MM.1S (cell line): ENCODE data around the gene COBLL1.

Source experiments
- EZH2 ChIP-seq: fragments of 300-600 bp; sonication (generic); optimal IDR thresholded peaks from 2 replicates; pipeline ENCODE3; 2017; ENCODE audit warnings: low read depth, mild to moderate bottlenecking, antibody characterized with exemption, low read length, mixed read lengths
- EZH2phosphoT487 ChIP-seq: fragments of 300-600 bp; sonication (generic); IDR thresholded peaks from 2 replicates; pipeline ENCODE4 v1.6.1; 2018; ENCODE audit warnings: antibody characterized with exemption, low read length
- TF ChIP-seq, protein P1 (sequence below): fragments of 300-600 bp; sonication (generic); IDR thresholded peaks from 2 replicates; pipeline ENCODE4 v1.5.1; 2016; ENCODE audit warnings: antibody characterized with exemption, low read length, mixed read lengths

DNA sequence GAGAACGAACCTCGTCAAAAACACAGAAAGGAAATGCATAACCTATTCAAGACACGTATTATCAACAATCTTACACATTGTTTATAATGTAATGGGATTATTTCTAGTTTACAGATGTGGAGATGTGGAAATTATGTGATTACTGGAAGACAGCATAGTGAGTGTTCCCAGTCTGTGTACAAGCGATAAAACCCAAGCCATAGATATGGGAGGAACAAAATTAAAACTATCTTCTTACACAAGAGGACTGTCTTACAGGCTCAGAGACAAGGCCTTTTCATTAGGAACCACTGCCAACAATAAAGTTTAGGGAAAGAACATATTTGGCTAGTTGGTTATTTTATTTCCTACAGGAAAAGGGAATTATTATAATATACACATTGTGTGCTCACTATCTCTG is 20.3 kb downstream of the COBLL1 start:
- TF ChIP-seq, protein P1, sequence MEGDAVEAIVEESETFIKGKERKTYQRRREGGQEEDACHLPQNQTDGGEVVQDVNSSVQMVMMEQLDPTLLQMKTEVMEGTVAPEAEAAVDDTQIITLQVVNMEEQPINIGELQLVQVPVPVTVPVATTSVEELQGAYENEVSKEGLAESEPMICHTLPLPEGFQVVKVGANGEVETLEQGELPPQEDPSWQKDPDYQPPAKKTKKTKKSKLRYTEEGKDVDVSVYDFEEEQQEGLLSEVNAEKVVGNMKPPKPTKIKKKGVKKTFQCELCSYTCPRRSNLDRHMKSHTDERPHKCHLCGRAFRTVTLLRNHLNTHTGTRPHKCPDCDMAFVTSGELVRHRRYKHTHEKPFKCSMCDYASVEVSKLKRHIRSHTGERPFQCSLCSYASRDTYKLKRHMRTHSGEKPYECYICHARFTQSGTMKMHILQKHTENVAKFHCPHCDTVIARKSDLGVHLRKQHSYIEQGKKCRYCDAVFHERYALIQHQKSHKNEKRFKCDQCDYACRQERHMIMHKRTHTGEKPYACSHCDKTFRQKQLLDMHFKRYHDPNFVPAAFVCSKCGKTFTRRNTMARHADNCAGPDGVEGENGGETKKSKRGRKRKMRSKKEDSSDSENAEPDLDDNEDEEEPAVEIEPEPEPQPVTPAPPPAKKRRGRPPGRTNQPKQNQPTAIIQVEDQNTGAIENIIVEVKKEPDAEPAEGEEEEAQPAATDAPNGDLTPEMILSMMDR: no peak
- TF ChIP-seq EZH2 (no peak), EZH2phosphoT487 (no peak)
